SH-SY5Y (cell line): Measurements from ENCODE around the gene PCNT.

Source experiments
- GATA2 ChIP-seq: IDR thresholded peaks from 2 replicates; pipeline ENCODE4 v1.6.1; 2011; ENCODE audit warnings: mild to moderate bottlenecking, low read depth, low read length
- GATA3 ChIP-seq: IDR thresholded peaks from 2 replicates; pipeline ENCODE4 v1.6.1; 2011; ENCODE audit warnings: low read depth, mild to moderate bottlenecking, low read length, moderate library complexity

GRCh38 chr21:46356494-46357334 lies 32.8 kb downstream of the PCNT start:
- no peak for TF ChIP-seq GATA3
- no peak for TF ChIP-seq GATA2
